GM18868 (cell line): Measurements from ENCODE around the gene RPS17.
"Not testable (repeated sequence)": the region's sequence is repeated elsewhere in the genome, so short reads cannot be mapped to it uniquely, and the experiment has no call there.

Source experiments
- ATAC-seq: cut with Tn5 transposase; IDR thresholded peaks from one replicate; pipeline ENCODE4 v1.9.1; 2021; ENCODE audit warnings: mild to moderate bottlenecking, moderate library complexity; ENCODE audit not compliant: unreplicated experiment

RPS17 gene

DNA sequence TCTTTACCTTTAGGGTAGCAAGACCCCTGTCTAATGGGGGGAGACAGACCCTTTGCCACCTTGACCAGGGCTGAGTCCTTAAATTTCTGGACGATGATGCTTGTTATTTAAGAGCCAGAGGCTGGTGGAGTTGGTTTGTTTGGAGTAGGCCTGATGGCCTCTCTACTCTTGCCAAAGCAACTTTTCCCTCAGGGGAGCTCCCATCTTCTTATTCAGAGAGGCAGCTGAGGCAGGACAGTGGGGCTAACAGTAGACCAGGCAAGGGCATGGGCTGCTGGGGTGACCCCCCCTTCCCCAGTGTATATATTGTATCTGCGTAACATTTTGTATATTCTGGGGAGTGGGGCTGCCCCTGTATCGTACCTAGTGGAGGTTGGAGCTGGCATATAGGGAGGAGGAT is 10.3 kb downstream of the RPS17 start:
- no peak for ATAC-seq

DNA sequence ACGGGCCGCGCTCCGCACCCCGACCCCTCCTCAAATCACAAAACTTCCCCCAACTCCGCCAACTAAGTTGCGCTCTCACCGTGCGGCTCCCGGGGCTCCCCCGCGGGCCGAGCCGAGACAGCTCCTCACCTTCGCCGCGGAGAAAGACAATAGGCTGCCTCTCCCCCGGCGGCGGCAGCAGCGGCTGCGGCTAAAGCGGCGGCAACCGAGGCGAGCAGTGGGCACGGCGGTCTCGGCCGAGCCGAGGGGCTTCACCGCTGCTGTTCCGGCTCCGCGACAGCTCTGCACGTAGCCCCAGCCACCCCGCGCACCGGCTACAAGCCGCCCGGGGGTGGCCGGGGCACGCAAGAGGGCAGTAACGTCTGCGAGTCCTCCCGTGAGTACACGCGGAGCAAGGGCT is 26.7 kb downstream of the RPS17 start:
- ATAC-seq: not testable (repeated sequence)

DNA sequence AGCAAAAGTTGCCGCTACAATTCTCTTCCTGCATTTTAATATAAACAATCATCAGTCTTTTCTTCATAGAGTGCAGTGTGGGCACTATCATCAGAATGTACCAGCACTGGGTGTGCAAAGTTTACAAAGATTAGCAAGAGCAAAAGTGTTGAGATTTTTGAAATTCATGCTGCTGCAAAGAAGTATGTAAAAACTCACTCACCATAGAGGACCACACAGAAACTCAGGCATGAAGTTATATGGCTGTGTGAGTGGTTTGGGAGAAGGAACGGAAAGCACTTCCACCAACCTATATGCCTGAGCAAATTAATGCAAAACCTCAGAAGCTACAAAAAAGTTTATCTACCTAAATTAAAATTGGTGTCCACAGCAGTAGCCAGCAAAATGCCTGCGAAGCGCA is 32.6 kb downstream of the RPS17 start:
- not testable (repeated sequence) for ATAC-seq

DNA sequence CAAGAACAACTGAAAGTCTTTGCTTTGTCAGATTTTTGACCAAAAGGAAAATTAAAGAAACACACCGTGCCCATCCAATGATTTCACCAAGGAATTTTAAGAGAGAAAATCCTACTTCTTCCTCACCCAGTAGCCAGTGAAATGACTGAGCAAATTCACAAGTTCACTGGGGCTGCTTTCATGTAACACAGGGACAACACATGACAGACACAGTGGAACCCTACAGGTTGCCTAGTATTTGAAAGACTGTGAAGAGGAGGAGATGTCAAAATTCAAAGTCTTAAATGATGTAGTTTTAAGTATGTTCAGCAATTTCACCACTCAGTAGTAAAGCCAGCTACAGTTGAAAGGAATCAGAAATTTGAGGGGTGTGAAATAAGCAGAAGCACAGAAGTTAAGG is 33.2 kb downstream of the RPS17 start:
- ATAC-seq: not testable (repeated sequence)

DNA sequence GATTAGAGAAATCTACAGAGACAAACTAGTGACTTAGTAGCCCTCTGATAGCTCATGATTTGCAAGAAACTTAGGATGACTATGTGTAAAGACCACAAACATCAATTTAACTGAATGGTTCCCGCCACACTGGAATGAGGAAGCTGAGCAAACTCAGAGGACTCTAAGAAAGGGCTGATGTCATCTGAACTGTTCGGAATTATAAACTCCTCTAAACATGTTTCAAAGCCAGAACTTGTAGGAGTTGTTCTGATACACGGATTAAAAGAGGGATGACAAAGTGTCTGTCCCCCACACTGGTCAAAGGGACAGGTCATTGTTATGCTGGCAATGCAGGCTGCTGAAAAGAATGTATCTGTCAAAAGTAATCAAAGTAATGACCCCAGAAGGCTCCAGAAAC is 34.4 kb downstream of the RPS17 start:
- ATAC-seq: not testable (repeated sequence)

DNA sequence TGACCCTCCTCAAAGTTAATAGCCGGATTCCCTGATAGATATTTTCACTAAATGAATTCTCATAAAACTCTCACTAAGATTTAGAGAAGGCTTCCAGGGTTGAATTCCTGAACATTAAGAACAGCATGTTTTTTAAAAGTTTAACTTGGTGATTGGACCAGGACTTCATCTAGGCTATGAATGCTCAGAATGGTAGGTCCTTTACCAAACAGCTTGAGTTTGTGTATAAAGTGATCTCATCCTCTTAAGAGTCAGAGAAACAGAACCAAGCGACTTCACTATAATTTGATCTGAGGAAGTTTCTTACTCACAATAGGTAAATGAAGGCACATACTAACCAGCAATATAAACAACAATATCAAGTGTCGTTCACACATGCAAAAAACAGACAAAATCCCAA is 36.2 kb downstream of the RPS17 start:
- not testable (repeated sequence) for ATAC-seq

DNA sequence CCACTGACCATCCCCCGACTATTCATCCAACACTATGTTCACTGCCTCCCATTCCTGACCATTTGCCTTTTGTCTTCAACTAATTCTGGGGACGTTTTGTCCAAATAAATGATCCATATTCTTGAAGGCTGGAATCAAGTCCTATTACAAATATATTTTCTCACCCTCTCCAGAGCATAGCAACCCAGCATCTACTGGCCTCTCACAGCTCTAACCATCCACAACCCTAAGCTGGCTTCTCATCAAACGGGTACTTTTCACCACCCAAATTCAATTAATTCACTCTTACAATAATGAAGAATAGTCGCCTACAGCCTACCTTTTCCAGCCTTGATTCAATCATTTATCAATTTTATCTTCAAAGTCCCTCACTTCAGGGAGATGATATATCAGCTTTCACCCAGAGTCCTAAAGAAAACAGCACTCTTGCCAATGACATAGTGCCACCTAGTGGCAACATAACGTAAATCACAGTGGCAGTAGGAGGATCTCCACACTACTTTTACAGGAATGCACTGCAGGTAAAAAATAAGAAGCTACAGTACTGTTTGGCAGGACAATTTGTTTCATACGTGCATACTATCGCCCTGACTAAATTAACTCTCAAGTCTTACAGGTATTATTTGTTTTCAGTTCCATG is 37.4 kb downstream of the RPS17 start:
- ATAC-seq: peak; percentile 68

DNA sequence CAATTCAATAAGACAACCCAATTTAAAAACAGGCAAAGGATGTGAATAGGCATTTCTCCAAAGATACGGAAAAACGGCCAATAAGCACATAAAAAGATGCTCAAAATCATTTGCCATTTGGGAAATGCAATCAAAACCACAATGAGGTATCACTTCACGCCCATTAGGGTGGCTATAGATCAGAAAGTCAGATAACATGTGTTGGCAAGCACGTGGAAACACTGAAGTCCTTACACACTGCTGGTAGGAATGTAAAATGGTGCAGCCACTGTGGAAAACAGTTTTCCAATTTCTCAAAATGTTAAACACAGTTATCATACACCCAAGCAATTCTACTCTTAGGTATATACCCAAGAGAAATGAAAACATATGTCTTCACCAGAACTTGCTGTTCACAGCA is 39.5 kb downstream of the RPS17 start:
- not testable (repeated sequence) for ATAC-seq

DNA sequence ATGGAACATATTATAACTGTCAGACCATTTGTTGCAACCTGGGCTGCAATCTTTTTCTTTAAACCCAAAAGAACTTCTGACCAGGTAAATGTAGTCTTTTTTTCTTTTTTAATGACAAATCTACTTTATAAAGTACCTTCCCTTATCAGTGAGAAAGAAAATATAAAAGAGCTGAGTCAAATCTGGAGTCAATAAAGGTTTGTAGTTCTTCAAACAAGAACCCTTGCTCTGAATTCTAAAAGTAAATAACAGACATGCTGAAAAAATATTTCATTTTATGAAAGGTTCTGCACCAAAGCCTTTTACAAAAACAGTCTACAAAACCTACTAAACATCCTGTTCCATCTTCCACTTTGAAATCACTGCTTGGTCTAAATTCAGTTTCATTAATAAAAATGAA is 42.3 kb downstream of the RPS17 start:
- ATAC-seq: not testable (repeated sequence)

DNA sequence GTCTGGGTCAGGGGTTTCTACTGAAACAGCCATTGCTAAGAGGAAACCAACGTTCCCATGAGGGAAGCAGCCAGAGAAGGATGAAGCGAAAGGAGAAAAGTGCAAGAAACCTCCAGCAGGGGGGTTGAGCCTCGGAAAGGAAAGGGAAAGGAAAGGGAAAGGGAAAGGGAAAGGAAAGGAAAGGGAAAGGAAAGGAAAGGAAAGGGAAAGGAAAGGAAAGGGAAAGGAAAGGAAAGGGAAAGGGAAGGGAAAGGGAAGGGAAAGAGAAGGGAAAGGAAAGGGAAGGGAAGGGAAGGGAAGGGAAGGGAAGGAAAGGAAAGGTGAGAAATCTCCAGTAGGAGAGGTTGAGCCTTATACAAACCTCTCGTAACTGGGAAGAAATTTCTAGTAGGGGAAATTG is 52.0 kb downstream of the RPS17 start:
- ATAC-seq: not testable (repeated sequence)

DNA sequence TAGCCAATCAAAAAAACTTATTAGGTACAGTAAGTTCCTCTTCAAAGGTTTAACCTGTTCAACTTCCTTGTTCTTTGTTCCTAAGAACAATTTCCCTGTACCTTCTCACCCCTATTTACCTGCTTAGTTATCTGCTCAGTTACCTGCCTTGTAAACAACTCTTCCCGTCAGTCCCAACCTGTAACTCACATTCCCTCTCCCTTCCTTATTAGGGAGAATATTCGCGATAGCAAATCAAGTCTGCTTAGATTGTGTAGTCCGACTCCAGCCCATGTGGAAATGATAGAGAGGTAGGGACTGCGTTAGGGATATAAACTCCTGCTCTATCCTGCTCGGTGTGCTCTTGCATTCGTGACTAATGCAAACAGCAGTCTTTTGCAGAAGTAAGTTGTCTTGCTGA is 53.2 kb downstream of the RPS17 start:
- ATAC-seq: not testable (repeated sequence)
